ENCODE data around the gene CTDNEP1. TPM values are rescaled to one million over a fixed set of nuclear protein-coding genes. Genes with fewer than 3 reads are reported as not detected.

The CTDNEP1 gene
- total RNA-seq, 1 donor from 2014 or later: 64.6 TPM

GRCh38 chr17:7290166-7290565 lies 38.6 kb upstream of the CTDNEP1 start:
- Histone ChIP-seq H3K27ac (no peak overlapping the region), H3K36me3 (no peaks in the 10 kb centered on the region), H3K9me3 (no peaks in the 10 kb centered on the region), H3K4me1 (peaks cover 29% of the 10 kb centered on the region), H3K4me3 (no peak overlapping the region), H3K27me3 (no peaks in the 10 kb centered on the region)
- no peak for TF ChIP-seq POLR2AphosphoS5 (IDR thresholded peaks at IDR 0.05; ENCODE audit: insufficient read depth in 1 of 2, low read depth in 1 of 2)
- DNase-seq (ENCODE audit: extremely low spot score in 2 of 2): no peak
- intact Hi-C loops (cut with DNase I): no loop called here

- Histone ChIP-seq H3K9me3 (no peaks in the 10 kb centered on the region), H3K27me3 (no peaks in the 10 kb centered on the region), H3K4me1 (peaks cover 22% of the 10 kb centered on the region), H3K36me3 (no peaks in the 10 kb centered on the region), H3K27ac (no peak overlapping the region), H3K4me3 (no peak overlapping the region)
- TF ChIP-seq CTCF (IDR thresholded peaks at IDR 0.05) (no peak), POLR2A (IDR thresholded peaks at IDR 0.05) (no peak), POLR2AphosphoS5 (IDR thresholded peaks at IDR 0.05; ENCODE audit: insufficient read depth in 1 of 2, low read depth in 1 of 2) (no peak)
- intact Hi-C loops (cut with DNase I): no loop called here
- no peak for DNase-seq (ENCODE audit: extremely low spot score in 2 of 2)
Measured at GRCh38 chr17:7289256-7290032, 37.9 kb upstream of the CTDNEP1 start.

GRCh38 chr17:7285679-7286078 lies 34.1 kb upstream of the CTDNEP1 start:
- intact Hi-C loops (cut with DNase I): no loop called here
- H3K27me3 ChIP-seq: no peaks in the 10 kb centered on the region

GRCh38 chr17:7284911-7285310 lies 33.4 kb upstream of the CTDNEP1 start:
- no peaks in the 10 kb centered on the region for H3K36me3 ChIP-seq
- no peak overlapping the region for H3K4me3 ChIP-seq
- TF ChIP-seq POLR2AphosphoS5 (IDR thresholded peaks at IDR 0.05; ENCODE audit: insufficient read depth in 1 of 2, low read depth in 1 of 2) (no peak), POLR2A (IDR thresholded peaks at IDR 0.05) (no peak), CTCF (IDR thresholded peaks at IDR 0.05) (no peak)
- intact Hi-C loops (cut with DNase I): no loop called here
- no peaks in the 10 kb centered on the region for H3K27me3 ChIP-seq
- H3K4me1 ChIP-seq: peaks cover 24% of the 10 kb centered on the region
- H3K9me3 ChIP-seq: no peaks in the 10 kb centered on the region
- H3K27ac ChIP-seq: no peak overlapping the region
- no peak for DNase-seq (ENCODE audit: extremely low spot score in 2 of 2)

More at GRCh38 chr17:7285679-7286078, 34.1 kb upstream of the CTDNEP1 start:
- H3K4me1 ChIP-seq: peaks cover 23% of the 10 kb centered on the region
- H3K27ac ChIP-seq: no peak overlapping the region
- TF ChIP-seq POLR2A (IDR thresholded peaks at IDR 0.05) (no peak), POLR2AphosphoS5 (IDR thresholded peaks at IDR 0.05; ENCODE audit: insufficient read depth in 1 of 2, low read depth in 1 of 2) (no peak), CTCF (IDR thresholded peaks at IDR 0.05) (no peak)
- H3K9me3 ChIP-seq: no peaks in the 10 kb centered on the region
- H3K4me3 ChIP-seq: no peak overlapping the region
- no peak for DNase-seq (ENCODE audit: extremely low spot score in 2 of 2)
- no peaks in the 10 kb centered on the region for H3K36me3 ChIP-seq

- Histone ChIP-seq H3K36me3 (no peaks in the 10 kb centered on the region), H3K4me1 (peaks cover 24% of the 10 kb centered on the region), H3K27me3 (no peaks in the 10 kb centered on the region), H3K4me3 (no peak overlapping the region), H3K27ac (no peak overlapping the region), H3K9me3 (no peaks in the 10 kb centered on the region)
- no peak for DNase-seq (ENCODE audit: extremely low spot score in 2 of 2)
- intact Hi-C loops (cut with DNase I): no loop called here
- TF ChIP-seq CTCF (IDR thresholded peaks at IDR 0.05): no peak
- no peak for TF ChIP-seq POLR2A (IDR thresholded peaks at IDR 0.05)
- no peak for TF ChIP-seq POLR2AphosphoS5 (IDR thresholded peaks at IDR 0.05; ENCODE audit: insufficient read depth in 1 of 2, low read depth in 1 of 2)
Measured at GRCh38 chr17:7283471-7284216, 32.1 kb upstream of the CTDNEP1 start.

Data from vagina (tissue), 2 donors.